Breast epithelium (tissue), 4 donors: ENCODE results near the gene CENPX. TPM values are rescaled to one million over a fixed set of nuclear protein-coding genes. Genes with fewer than 3 reads are reported as not detected.

Source experiments
- DNase-seq, 2 donors: peaks; one replicate each; pipeline ENCODE4 v3.0.0-alpha.2; 2019; ENCODE audit warnings: low spot score in 2 of 2
- H3K27ac ChIP-seq, 2 donors: fragments of 200-600 bp; sonication (generic) in 1 of 2; one replicate each; pipeline ENCODE4 v1.5.1; 2016 to 2019; ENCODE audit warnings: mild to moderate bottlenecking in 1 of 2
- H3K27me3 ChIP-seq, 2 donors: fragments of 200-600 bp; sonication (generic) in 1 of 2; one replicate each; pipeline versions ENCODE4 v1.5.1 to v1.6.0; 2017 to 2019; ENCODE audit warnings: control low read depth in 1 of 2, mild to moderate bottlenecking in 1 of 2
- H3K36me3 ChIP-seq: fragments of 200-600 bp; one replicate; pipeline ENCODE4 v1.5.1; 2019
- H3K4me1 ChIP-seq, 2 donors: fragments of 200-600 bp; sonication (generic); one replicate each; pipeline ENCODE4 v1.5.1; 2016 to 2019; ENCODE audit warnings: control low read depth in 1 of 2
- H3K4me3 ChIP-seq, 3 donors: fragments of 200-600 bp; sonication (generic); 1 replicate in 2 of 3; 2 replicates in 1 of 3; pipeline ENCODE4 v1.5.1; 2016 to 2019; ENCODE audit warnings: mild to moderate bottlenecking in 3 of 3, moderate library complexity in 2 of 3
- H3K9me3 ChIP-seq, 2 donors: fragments of 200-600 bp; sonication (generic) in 1 of 2; one replicate each; pipeline ENCODE4 v1.5.1; 2016 to 2019; ENCODE audit warnings: control low read depth in 1 of 2
- CTCF ChIP-seq, 3 donors: fragments of 450-650 bp; IDR thresholded peaks; one replicate each; pipeline ENCODE4 v1.5.1; 2016 to 2017; ENCODE audit warnings: antibody characterized with exemption in 3 of 3, mild to moderate bottlenecking in 3 of 3, moderate library complexity in 3 of 3
- POLR2A ChIP-seq: fragments of 450-650 bp; IDR thresholded peaks from one replicate; pipeline ENCODE4 v1.6.1; 2016; ENCODE audit warnings: antibody characterized with exemption, mild to moderate bottlenecking, moderate library complexity
- POLR2AphosphoS5 ChIP-seq, 3 donors: sonication (generic); formaldehyde crosslinking; IDR thresholded peaks; one replicate each; pipeline ENCODE4 v1.6.1; 2017; ENCODE audit warnings: antibody characterized with exemption in 3 of 3
- intact Hi-C: fragments of 100-400 bp; cut with DNase I; formaldehyde crosslinking; loops from one replicate; pipeline ENCODE4 v1.15.1; 2023; ENCODE audit warnings: low total_unique reads
- total RNA-seq, 3 donors: library from RNA; depleted of rRNA; stranded (reverse); fragments of >200 nt; gene quantifications; one replicate each; pipeline ENCODE4 v1.1.0, GENCODE V29; 2016

Gene CENPX
- total RNA-seq, 3 donors from 2014 or later = 79.5 to 94.7 (median 92.5) TPM

GRCh38 chr17:82009413-82009812 is 13.3 kb downstream of the CENPX start:
- H3K4me3 ChIP-seq = no peak overlapping the region
- TF ChIP-seq POLR2AphosphoS5 (IDR thresholded peaks at IDR 0.05) (no peak), POLR2A (no peak), CTCF (IDR thresholded peaks at IDR 0.05) (no peak)
- intact Hi-C loops = loop anchor here (5.0 kb wide), 1 partner anchor 117 kb away; the partner anchor contains the start of genes ALYREF and ANAPC11
- no peaks in the 10 kb centered on the region for H3K27me3 ChIP-seq
- no peak for DNase-seq
- no peak overlapping the region for H3K27ac ChIP-seq
- H3K4me1 ChIP-seq = no peaks in the 10 kb centered on the region
- H3K36me3 ChIP-seq = no peaks in the 10 kb centered on the region
- H3K9me3 ChIP-seq = no peaks in the 10 kb centered on the region

- Histone ChIP-seq H3K27me3 (no peaks in the 10 kb centered on the region), H3K36me3 (no peaks in the 10 kb centered on the region), H3K4me1 (no peaks in the 10 kb centered on the region), H3K4me3 (no peak overlapping the region), H3K9me3 (no peaks in the 10 kb centered on the region), H3K27ac (no peak overlapping the region)
- intact Hi-C loops = loop anchor here (5.0 kb wide), 1 partner anchor 117 kb away; the partner anchor contains the start of genes ALYREF and ANAPC11
- TF ChIP-seq POLR2AphosphoS5 (IDR thresholded peaks at IDR 0.05) = no peak
- TF ChIP-seq CTCF (IDR thresholded peaks at IDR 0.05) = no peak
- DNase-seq = no peak
Observed at GRCh38 chr17:82008941-82009405, 13.7 kb downstream of the CENPX start.

GRCh38 chr17:82008258-82008940 is 14.3 kb downstream of the CENPX start:
- Histone ChIP-seq H3K36me3 (no peaks in the 10 kb centered on the region), H3K9me3 (no peaks in the 10 kb centered on the region), H3K27ac (no peak overlapping the region), H3K27me3 (no peaks in the 10 kb centered on the region), H3K4me3 (no peak overlapping the region), H3K4me1 (peaks cover 2% of the 10 kb centered on the region in 2 donors)
- TF ChIP-seq CTCF (IDR thresholded peaks at IDR 0.05) = no peak
- TF ChIP-seq POLR2AphosphoS5 (IDR thresholded peaks at IDR 0.05) = no peak
- no peak for TF ChIP-seq POLR2A
- intact Hi-C loops = loop anchor here (5.0 kb wide), 1 partner anchor 116 kb away; the partner anchor contains the start of genes ALYREF and ANAPC11
- DNase-seq = no peak

GRCh38 chr17:82007495-82008257 is 15.0 kb downstream of the CENPX start:
- Histone ChIP-seq H3K27me3 (no peaks in the 10 kb centered on the region), H3K4me3 (no peak overlapping the region), H3K27ac (no peak overlapping the region), H3K4me1 (peaks cover 4 to 8% of the 10 kb centered on the region in 2 donors), H3K9me3 (no peaks in the 10 kb centered on the region), H3K36me3 (no peaks in the 10 kb centered on the region)
- TF ChIP-seq POLR2A (no peak), CTCF (IDR thresholded peaks at IDR 0.05) (no peak), POLR2AphosphoS5 (IDR thresholded peaks at IDR 0.05) (no peak)
- intact Hi-C loops = loop anchor here (5.0 kb wide), 1 partner anchor 115 kb away; the partner anchor contains the start of genes ALYREF and ANAPC11
- DNase-seq = no peak

- H3K4me3 ChIP-seq = no peak overlapping the region
- no peak for TF ChIP-seq CTCF (IDR thresholded peaks at IDR 0.05)
- TF ChIP-seq POLR2A = no peak
- no peak for TF ChIP-seq POLR2AphosphoS5 (IDR thresholded peaks at IDR 0.05)
- H3K36me3 ChIP-seq = no peaks in the 10 kb centered on the region
- no peaks in the 10 kb centered on the region for H3K27me3 ChIP-seq
- DNase-seq = no peak
- intact Hi-C loops = loop anchor here (5.0 kb wide), 1 partner anchor 115 kb away; the partner anchor contains the start of genes ALYREF and ANAPC11
- no peak overlapping the region for H3K27ac ChIP-seq
- H3K9me3 ChIP-seq = no peaks in the 10 kb centered on the region
- peaks cover 4 to 8% of the 10 kb centered on the region in 2 donors for H3K4me1 ChIP-seq
Observed at GRCh38 chr17:82007228-82007494, 15.5 kb downstream of the CENPX start.
